K562 (cell line): Measurements from ENCODE around the gene KNDC1. TPM values are rescaled to one million over a fixed set of nuclear protein-coding genes. Genes with fewer than 3 reads are reported as not detected.
"Not testable (repeated sequence)": the region's sequence is repeated elsewhere in the genome, so short reads cannot be mapped to it uniquely, and the experiment has no call there.

Source experiments
- ATAC-seq: fragments of 200-7000 bp; cut with Tn5 transposase; 3 replicates; pipeline ENCODE4 v1.9.1; 2020; ENCODE audit warnings: moderate library complexity
- BruUV-seq: library from RNA; stranded (reverse); fragments of 400-500 nt; replicated peaks from 2 replicates; lab custom pipeline; 2021; lab: Mats Ljungman, UMichigan
- CTCF ChIA-PET: fragments of 300-600 bp; formaldehyde crosslinking; extraction: SDS; loops from one replicate; lab custom pipeline; 2021; ENCODE audit warnings: low intra/inter-chr PET ratio; lab: Yijun Ruan, JAX
- POLR2A ChIA-PET: fragments of 300-600, 350-650 bp; sonication (Branson Sonifier 250); formaldehyde crosslinking; extraction: SDS; loops from one replicate; lab custom pipeline; 2021; ENCODE audit warnings: antibody characterized with exemption, inconsistent platforms; lab: Yijun Ruan, JAX
- DNase-seq, 4 experiments: peaks; one replicate each; pipeline versions ENCODE4 v3.0.0 to v3.0.0-alpha.2; 2011 to 2018; ENCODE audit warnings: low spot score in 3 of 4, mixed read lengths in 3 of 4; ENCODE audit errors: extremely low read depth in 1 of 4
- FAIRE-seq: peaks from 2 replicates; lab custom pipeline; 2011; peaks lifted over from hg19 to GRCh38; lab: Jason Lieb, UNC
- H2AFZ ChIP-seq: 2 replicates; pipeline ENCODE4 v1.6.0; 2011; ENCODE audit warnings: low read depth, low read length, control low read depth, inconsistent platforms
- H3K27ac ChIP-seq: fragments of 200-600 bp; 3 replicates; pipeline ENCODE4 v1.8.0; 2011; ENCODE audit warnings: low read depth, mild to moderate bottlenecking, control low read depth, inconsistent platforms, low read length, moderate library complexity, mixed read lengths; ENCODE audit errors: extremely low read depth
- H3K27me3 ChIP-seq, 2 experiments: fragments of 300-600 bp in 1 of 2; 2 replicates in 1 of 2; 3 replicates in 1 of 2; pipeline versions ENCODE4 v1.6.0 to v1.8.0; 2011; ENCODE audit warnings: inconsistent platforms in 2 of 2, low read length in 2 of 2, mild to moderate bottlenecking in 1 of 2, mixed read lengths in 1 of 2, moderate library complexity in 1 of 2; ENCODE audit not compliant: control insufficient read depth in 2 of 2, insufficient read depth in 2 of 2
- H3K36me3 ChIP-seq: fragments of 300-600 bp; 3 replicates; pipeline ENCODE4 v1.8.0; 2011; ENCODE audit warnings: mild to moderate bottlenecking, low read length, inconsistent platforms; ENCODE audit not compliant: control insufficient read depth, insufficient read depth
- H3K4me1 ChIP-seq, 2 experiments: fragments of 200-600 bp in 1 of 2; replicated peaks in 1 of 2; 2 replicates in 1 of 2; 3 replicates in 1 of 2; pipeline versions ENCODE4 v1.5.1 to v1.8.0; 2011; ENCODE audit warnings: inconsistent platforms in 2 of 2, low read length in 2 of 2, mild to moderate bottlenecking in 1 of 2, mixed read lengths in 1 of 2, moderate library complexity in 1 of 2; ENCODE audit not compliant: control insufficient read depth in 2 of 2, insufficient read depth in 2 of 2
- H3K4me2 ChIP-seq: 2 replicates; pipeline ENCODE4 v1.6.1; 2011; ENCODE audit warnings: low read length, control low read depth, inconsistent platforms, mixed read lengths; ENCODE audit not compliant: insufficient read depth
- H3K4me3 ChIP-seq: fragments of 200-600 bp; sonication (generic), shearing (Covaris generic); 2 replicates; pipeline ENCODE4 v1.5.1; 2016; ENCODE audit warnings: control low read depth, inconsistent platforms
- H3K79me2 ChIP-seq: fragments of 200-600 bp; 3 replicates; pipeline ENCODE4 v1.8.0; 2011; ENCODE audit warnings: low read length, inconsistent platforms; ENCODE audit not compliant: control insufficient read depth, insufficient read depth
- H3K9ac ChIP-seq, 2 experiments: 2 replicates each; pipeline versions ENCODE4 v1.6.0 to v1.6.1; 2011; ENCODE audit warnings: low read depth in 2 of 2, low read length in 2 of 2, control low read depth in 1 of 2, inconsistent platforms in 1 of 2, mild to moderate bottlenecking in 1 of 2, mixed read lengths in 1 of 2; ENCODE audit not compliant: insufficient read depth in 1 of 2
- H3K9me1 ChIP-seq: one replicate; pipeline ENCODE4 v1.6.0; 2011; ENCODE audit warnings: inconsistent platforms, mild to moderate bottlenecking, low read length, moderate library complexity; ENCODE audit not compliant: control insufficient read depth, insufficient read depth
- H3K9me3 ChIP-seq: replicated peaks from 2 replicates; pipeline ENCODE4 v1.5.1; 2011; ENCODE audit warnings: low read depth, low read length, inconsistent platforms; ENCODE audit not compliant: control insufficient read depth, insufficient read depth
- H4K20me1 ChIP-seq: replicated peaks from 2 replicates; pipeline ENCODE4 v1.6.1; 2011; ENCODE audit warnings: low read length, inconsistent platforms, mixed read lengths; ENCODE audit not compliant: control insufficient read depth, insufficient read depth
- PTBP1 ChIP-seq: fragments of 200-400 bp; formaldehyde crosslinking; IDR thresholded peaks from 2 replicates; pipeline ENCODE4 v1.6.1; 2017; ENCODE audit warnings: low read depth, low read length
- SRSF1 ChIP-seq: fragments of 200-400 bp; formaldehyde crosslinking; IDR thresholded peaks from 2 replicates; pipeline ENCODE4 v1.6.1; 2017; ENCODE audit warnings: mild to moderate bottlenecking, low read depth, low read length, moderate library complexity
- STAT5B ChIP-seq: fragments of 250-450 bp; sonication (Bioruptor Pico); IDR thresholded peaks from 2 replicates; pipeline ENCODE4 v1.8.0; 2021; ENCODE audit warnings: mild to moderate bottlenecking, inconsistent platforms
- YBX1 ChIP-seq: fragments of 450-650 bp; IDR thresholded peaks from 2 replicates; pipeline ENCODE4 v1.7.1; 2016; ENCODE audit warnings: mild to moderate bottlenecking
- ZC3H11A ChIP-seq: IDR thresholded peaks from 2 replicates; pipeline ENCODE4 v1.6.1; 2012; ENCODE audit warnings: low read depth, low read length, improper control_type of control experiment
- WGBS: fragments of 100-300 bp; shearing (Covaris generic); methylation state at CpG from one replicate; pipeline ENCODE4 v1.1.6; 2016; ENCODE audit warnings: low coverage, mixed read lengths; ENCODE audit not compliant: insufficient coverage; ENCODE audit errors: missing lambda C conversion rate; 5-methylcytosine and 5-hydroxymethylcytosine counted together
- in situ Hi-C: fragments of 300-500 bp; cut with MboI; formaldehyde crosslinking; loops from 4 replicates; pipeline ENCODE4 v1.15.0; 2018; ENCODE audit warnings: inconsistent platforms, mixed read lengths
- intact Hi-C: fragments of 100-400 bp; cut with micrococcal nuclease; formaldehyde crosslinking; loops from 2 replicates; pipeline ENCODE4 v1.14.2; 2022
- polyA plus RNA-seq, 8 experiments: library from polyadenylated mRNA; depleted of rRNA in 4 of 8; stranded (reverse) in 5 of 8; unstranded in 3 of 8; fragments of >200 nt; fragmentation: Nextera tagmentation in 2 of 8; fragmentation: Illumina TruSeq in 1 of 8; extraction: Ambion mirVana in 2 of 8; extraction: Trizol in 1 of 8; gene quantifications; 2 replicates each; pipeline versions ENCODE4 v1.2.1 to v1.2.3, GENCODE V29; 2011 to 2014; ENCODE audit warnings: inconsistent platforms in 1 of 8, missing spikeins in 1 of 8
- total RNA-seq, 7 experiments: library from RNA; depleted of rRNA in 6 of 7; stranded (reverse); fragments of >200 nt in 6 of 7; fragmentation: Illumina TruSeq in 2 of 7; extraction: Trizol in 2 of 7; gene quantifications; 2 replicates each; pipeline versions ENCODE4 v1.2.1 to v1.2.3, GENCODE V29; 2011 to 2021; ENCODE audit warnings: low replicate concordance in 1 of 7

Gene KNDC1
- total and polyA plus RNA-seq, 9 of the 15 experiments (the other 6 are each of a cell fraction or from before 2014, with no cell fraction given) = 0.07 to 0.26 (median 0.11) TPM; not detected in 6

DNA sequence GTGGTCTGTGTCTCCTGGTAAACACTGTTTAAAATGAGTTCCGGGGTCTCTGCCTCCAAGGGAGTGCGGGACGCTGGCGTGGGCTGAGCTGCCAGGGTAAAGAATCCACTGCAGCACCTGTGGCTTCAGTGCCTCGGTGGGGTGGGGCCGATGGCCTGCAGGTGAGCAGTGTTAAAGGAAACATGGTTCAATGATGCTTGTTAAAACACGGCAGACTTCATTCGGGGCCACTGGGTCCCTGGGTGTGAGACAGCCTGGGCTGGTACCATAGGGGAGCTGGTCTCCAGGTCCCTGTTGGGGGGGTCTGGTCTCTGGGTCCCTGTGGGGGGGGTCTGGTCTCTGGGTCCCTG is 24.9 kb upstream of the KNDC1 start:
- peaks cover 0 to 5% of the 10 kb centered on the region in 2 experiments; a peak in 2 of 5 replicates for H3K4me1 ChIP-seq
- H3K27me3 ChIP-seq = peaks cover 0 to 26% of the 10 kb centered on the region in 2 experiments; a peak in 3 of 5 replicates
- no peak overlapping the region for H2AFZ ChIP-seq
- no peaks in the 10 kb centered on the region for H3K79me2 ChIP-seq
- H3K9me1 ChIP-seq = no peaks in the 10 kb centered on the region
- 0% methylated on average over 8 of the region's 8 CpGs for WGBS
- no TSS peak for BruUV-seq
- in situ Hi-C loops (no loop called here), intact Hi-C loops (no loop called here)
- H3K9ac ChIP-seq = no peak overlapping the region
- ChIA-PET CTCF (no interaction called here), POLR2A (interaction anchor here (0.9 kb wide), 1 partner anchor 8 kb away, joined by 3 read pairs; no protein-coding TSS in a partner anchor)
- TF ChIP-seq PTBP1 = no peak
- TF ChIP-seq YBX1 = no peak
- TF ChIP-seq ZC3H11A = no peak
- no peak for TF ChIP-seq STAT5B (CRISPR knock-in tag)
- TF ChIP-seq SRSF1 = no peak
- no peak; the same call in 2 of the 3 replicates for ATAC-seq
- no peak overlapping the region for H3K27ac ChIP-seq
- no peak overlapping the region for H3K4me3 ChIP-seq
- H3K4me2 ChIP-seq = no peak overlapping the region
- H4K20me1 ChIP-seq = no peaks in the 10 kb centered on the region
- no peak for FAIRE-seq
- H3K36me3 ChIP-seq = no peaks in the 10 kb centered on the region
- no peak for DNase-seq
- H3K9me3 ChIP-seq = no peaks in the 10 kb centered on the region

DNA sequence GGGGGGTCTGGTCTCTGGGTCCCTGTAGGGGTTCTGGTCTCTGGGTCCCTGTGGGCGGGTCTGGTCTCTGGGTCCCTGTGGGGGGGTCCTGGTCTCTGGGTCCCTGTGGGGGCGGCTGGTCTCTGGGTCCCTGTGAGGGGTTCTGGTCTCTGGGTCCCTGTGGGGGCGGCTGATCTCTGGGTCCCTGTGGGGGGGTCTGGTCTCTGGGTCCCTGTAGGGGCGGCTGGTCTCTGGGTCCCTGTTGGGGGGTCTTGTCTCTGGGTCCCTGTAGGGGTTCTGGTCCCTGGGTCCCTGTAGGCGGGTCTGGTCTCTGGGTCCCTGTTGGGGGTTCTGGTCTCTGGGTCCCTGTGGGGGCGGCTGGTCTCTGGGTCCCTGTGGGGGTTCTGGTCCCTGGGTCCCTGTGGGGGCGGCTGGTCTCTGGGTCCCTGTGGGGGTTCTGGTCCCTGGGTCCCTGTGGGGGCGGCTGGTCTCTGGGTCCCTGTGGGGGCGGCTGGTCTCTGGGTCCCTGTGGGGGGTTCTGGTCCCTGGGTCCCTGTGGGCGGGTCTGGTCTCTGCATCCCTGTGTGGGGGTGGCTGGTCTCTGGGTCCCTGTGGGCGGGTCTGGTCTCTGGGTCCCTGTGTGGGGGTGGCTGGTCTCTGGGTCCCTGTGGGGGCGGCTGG is 22.4 kb upstream of the KNDC1 start:
- FAIRE-seq, H2AFZ ChIP-seq, in situ Hi-C loops, H4K20me1 ChIP-seq, DNase-seq, intact Hi-C loops, BruUV-seq, POLR2A ChIA-PET, H3K9ac ChIP-seq, ATAC-seq, CTCF ChIA-PET, H3K36me3 ChIP-seq, H3K4me2 ChIP-seq, H3K9me3 ChIP-seq, H3K4me3 ChIP-seq, H3K27ac ChIP-seq, H3K9me1 ChIP-seq, H3K79me2 ChIP-seq: not testable (repeated sequence)
- no CpG with 5 or more reads among the region's 12 CpGs for WGBS
- Histone ChIP-seq H3K27me3 (peaks cover 0 to 22% of the 10 kb centered on the region in 2 experiments; a peak in 2 of 5 replicates), H3K4me1 (peaks cover 0 to 23% of the 10 kb centered on the region in 2 experiments; a peak in 2 of 5 replicates)
